Measurements from ENCODE around the gene ZNF792.
"Not testable (repeated sequence)": the region's sequence is repeated elsewhere in the genome, so short reads cannot be mapped to it uniquely, and the experiment has no call there.

Gene ZNF792

GRCh38 chr19:34926361-34926684 is 37.7 kb downstream of the ZNF792 start:
- no peak for DNase-seq (ENCODE audit: low read depth in 4 of 4, low spot score in 1 of 4)

DNA sequence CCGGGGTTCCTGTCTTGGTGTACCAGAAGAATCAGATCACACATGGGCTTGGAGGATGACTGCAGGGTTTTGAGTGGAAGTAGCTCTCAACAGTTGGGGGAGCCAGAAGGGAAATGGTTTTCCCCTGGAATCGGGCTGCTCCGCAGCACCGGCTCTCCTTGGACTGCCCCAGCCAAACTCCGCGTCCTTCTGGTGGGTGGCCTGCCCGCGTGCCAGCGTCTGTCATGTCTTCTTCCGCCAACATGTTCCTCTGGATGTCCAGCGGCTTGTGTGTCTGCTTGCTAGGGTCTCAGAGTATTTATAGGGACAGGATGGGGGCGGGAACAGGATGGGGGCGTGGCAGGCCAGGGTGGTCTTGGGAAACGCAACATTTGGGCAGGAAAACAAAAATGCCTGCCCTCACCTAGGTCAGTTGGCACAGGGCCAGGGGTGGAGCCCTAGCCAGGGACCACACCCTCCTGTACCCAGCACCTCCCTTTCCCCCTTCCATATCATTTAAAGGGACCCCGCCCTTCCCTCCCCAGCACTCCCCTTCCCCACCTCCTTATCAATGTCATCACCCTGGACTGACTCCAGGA is 38.7 kb downstream of the ZNF792 start:
- no peak for DNase-seq (ENCODE audit: low read depth in 4 of 4, low spot score in 1 of 4)

GRCh38 chr19:34920090-34920786 is 43.8 kb downstream of the ZNF792 start:
- DNase-seq (ENCODE audit: low read depth in 4 of 4, low spot score in 1 of 4): not testable (repeated sequence)

GRCh38 chr19:34918190-34918589 is 45.8 kb downstream of the ZNF792 start:
- DNase-seq (ENCODE audit: low read depth in 4 of 4, low spot score in 1 of 4): no peak

DNA sequence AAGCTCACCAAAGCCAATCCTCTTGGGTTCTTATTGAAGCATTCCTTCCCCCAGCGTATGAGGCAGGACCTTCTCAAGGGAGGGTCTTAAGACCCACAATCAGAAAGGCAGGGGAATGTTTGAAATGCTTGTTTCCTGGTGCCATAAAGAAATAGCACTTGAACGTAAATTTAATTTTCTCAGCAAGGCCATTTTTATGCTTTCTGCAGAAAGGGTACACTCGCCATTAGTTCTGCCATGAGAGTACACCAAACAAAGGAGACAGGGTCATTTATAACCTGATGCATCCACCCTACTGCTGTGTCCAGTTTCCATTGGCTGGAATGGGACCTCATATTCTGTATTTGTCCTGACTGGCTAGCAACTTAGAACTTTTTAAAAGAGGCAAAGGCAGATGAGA is 46.9 kb downstream of the ZNF792 start:
- DNase-seq (ENCODE audit: low read depth in 4 of 4, low spot score in 1 of 4): not testable (repeated sequence)

DNA sequence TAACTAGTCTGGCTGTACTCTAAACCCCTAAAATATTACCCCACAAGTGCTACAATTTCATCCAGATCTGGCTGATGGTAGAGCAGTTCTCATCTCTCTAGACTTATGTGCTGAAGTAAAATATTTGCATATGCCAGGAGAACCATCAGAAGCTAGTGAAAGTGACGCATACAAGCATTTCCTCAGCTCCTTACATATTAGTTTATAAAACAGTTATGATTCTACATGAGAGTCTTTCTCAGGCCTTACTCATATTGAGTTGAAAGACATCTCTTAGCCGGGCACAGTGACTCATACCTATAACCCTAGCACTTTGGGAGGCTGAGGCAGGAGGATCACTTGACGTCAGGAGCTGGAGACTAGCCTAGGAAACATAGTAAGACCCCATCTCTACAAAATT is 53.3 kb downstream of the ZNF792 start:
- no peak for DNase-seq (ENCODE audit: low read depth in 4 of 4, low spot score in 1 of 4)
